IMR-90 (cell line): ENCODE measurements around the gene PCK2. TPM values are rescaled to one million over a fixed set of nuclear protein-coding genes. Genes with fewer than 3 reads are reported as not detected.

Experiments used
- microRNA-seq, 2 experiments: library from miRNA; stranded (forward) in 1 of 2; unstranded in 1 of 2; fragments of 10-50 nt in 1 of 2; fragments of <30 nt in 1 of 2; gene quantifications in 1 of 2; microRNA quantifications in 1 of 2; one replicate each; pipeline versions ENCODE3 to v1.1.0; 2013 to 2020; ENCODE audit not compliant: insufficient read depth in 1 of 2, insufficient read length in 1 of 2, unreplicated experiment in 1 of 2
- polyA plus RNA-seq, 3 experiments: library from polyadenylated mRNA; depleted of rRNA; stranded (reverse); fragments of >200 nt; gene quantifications; 2 replicates each; pipeline ENCODE4 v1.2.3, GENCODE V29; 2012; ENCODE audit warnings: low replicate concordance in 1 of 3
- total RNA-seq: library from RNA; depleted of rRNA; stranded (reverse); fragments of >200 nt; gene quantifications from 2 replicates; pipeline ENCODE4 v1.2.3, GENCODE V29; 2012; rRNA removed

Gene PCK2
- total and polyA plus RNA-seq, 2 of the 4 experiments (the other 2 are of a cell fraction), result 13.4 to 29.4 TPM

Small RNA genes within 50 kb of the gene (microRNA-seq; reads per million reads assigned to microRNA genes)
- gene MIR7703 (ENCODE audit: unreplicated experiment), result not detected

Other genes with a start within 250 kb of the PCK2 start
- gene DHRS4, start 140.5 kb upstream of the PCK2 start, total RNA-seq, result 43.2 and 48.9 TPM in 2 replicates
- gene DHRS4, start 140.5 kb upstream of the PCK2 start, polyA plus RNA-seq (2012; rRNA removed), result 48.6 and 51.8 TPM in 2 replicates
- gene DHRS4L2, start 105.4 kb upstream of the PCK2 start, total RNA-seq, result 11.1 and 12.5 TPM in 2 replicates
- gene DHRS4L2, start 105.4 kb upstream of the PCK2 start, polyA plus RNA-seq (2012; rRNA removed), result 17.3 and 19.6 TPM in 2 replicates
- gene CARMIL3, start 42.3 kb upstream of the PCK2 start, total RNA-seq, result under 0.01 TPM in 1 of 2 replicates, not detected in the other
- 0.03 TPM in 1 of 2 replicates, not detected in the other for gene CARMIL3, start 42.3 kb upstream of the PCK2 start, polyA plus RNA-seq (2012; rRNA removed)
- not detected in 2 replicates for gene CPNE6, start 22.7 kb upstream of the PCK2 start, total RNA-seq
- not detected in 2 replicates for gene CPNE6, start 22.7 kb upstream of the PCK2 start, polyA plus RNA-seq (2012; rRNA removed)
- gene DCAF11, start 20.5 kb downstream of the PCK2 start, total RNA-seq, result 46.7 and 52.0 TPM in 2 replicates
- gene DCAF11, start 20.5 kb downstream of the PCK2 start, polyA plus RNA-seq (2012; rRNA removed), result 19.0 and 21.0 TPM in 2 replicates
- gene NRL, start 20.6 kb downstream of the PCK2 start, total RNA-seq, result 0.18 and 0.28 TPM in 2 replicates
- 0.70 and 0.85 TPM in 2 replicates for gene NRL, start 20.6 kb downstream of the PCK2 start, polyA plus RNA-seq (2012; rRNA removed)
- gene FITM1, start 36.3 kb downstream of the PCK2 start, total RNA-seq, result not detected in 2 replicates
- gene FITM1, start 36.3 kb downstream of the PCK2 start, polyA plus RNA-seq (2012; rRNA removed), result not detected in 2 replicates
- gene PSME1, start 41.9 kb downstream of the PCK2 start, total RNA-seq, result 42.8 and 55.3 TPM in 2 replicates
- 97.9 and 106 TPM in 2 replicates for gene PSME1, start 41.9 kb downstream of the PCK2 start, polyA plus RNA-seq (2012; rRNA removed)
- gene EMC9, start 47.3 kb downstream of the PCK2 start, total RNA-seq, result 15.0 and 15.1 TPM in 2 replicates
- gene EMC9, start 47.3 kb downstream of the PCK2 start, polyA plus RNA-seq (2012; rRNA removed), result 19.2 and 21.6 TPM in 2 replicates
- gene PSME2, start 52.3 kb downstream of the PCK2 start, total RNA-seq, result 92.2 and 104 TPM in 2 replicates
- 141 and 171 TPM in 2 replicates for gene PSME2, start 52.3 kb downstream of the PCK2 start, polyA plus RNA-seq (2012; rRNA removed)
- gene RNF31, start 53.2 kb downstream of the PCK2 start, total RNA-seq, result 26.1 and 37.5 TPM in 2 replicates
- gene RNF31, start 53.2 kb downstream of the PCK2 start, polyA plus RNA-seq (2012; rRNA removed), result 28.9 and 31.6 TPM in 2 replicates
- gene IRF9, start 67.0 kb downstream of the PCK2 start, total RNA-seq, result 29.7 and 34.6 TPM in 2 replicates
- 23.2 and 25.6 TPM in 2 replicates for gene IRF9, start 67.0 kb downstream of the PCK2 start, polyA plus RNA-seq (2012; rRNA removed)
- gene REC8, start 77.8 kb downstream of the PCK2 start, total RNA-seq, result 0.36 and 0.56 TPM in 2 replicates
- 3.5 and 3.6 TPM in 2 replicates for gene REC8, start 77.8 kb downstream of the PCK2 start, polyA plus RNA-seq (2012; rRNA removed)
- gene IPO4, start 94.5 kb downstream of the PCK2 start, total RNA-seq, result 36.7 and 37.6 TPM in 2 replicates
- 39.4 and 39.9 TPM in 2 replicates for gene IPO4, start 94.5 kb downstream of the PCK2 start, polyA plus RNA-seq (2012; rRNA removed)
- gene TM9SF1, start 101.1 kb downstream of the PCK2 start, total RNA-seq, result 51.9 and 65.6 TPM in 2 replicates
- 40.4 and 40.9 TPM in 2 replicates for gene TM9SF1, start 101.1 kb downstream of the PCK2 start, polyA plus RNA-seq (2012; rRNA removed)
- gene TSSK4, start 111.4 kb downstream of the PCK2 start, total RNA-seq, result under 0.01 TPM in 1 of 2 replicates, not detected in the other
- 0.07 TPM in 1 of 2 replicates, not detected in the other for gene TSSK4, start 111.4 kb downstream of the PCK2 start, polyA plus RNA-seq (2012; rRNA removed)
- 22.0 and 31.7 TPM in 2 replicates for gene CHMP4A, start 119.2 kb downstream of the PCK2 start, total RNA-seq
- 63.8 and 66.4 TPM in 2 replicates for gene CHMP4A, start 119.2 kb downstream of the PCK2 start, polyA plus RNA-seq (2012; rRNA removed)
- gene MDP1, start 121.8 kb downstream of the PCK2 start, total RNA-seq, result 15.1 and 16.7 TPM in 2 replicates
- gene MDP1, start 121.8 kb downstream of the PCK2 start, polyA plus RNA-seq (2012; rRNA removed), result 16.7 and 17.8 TPM in 2 replicates
- 167 and 224 TPM in 2 replicates for gene NEDD8, start 138.1 kb downstream of the PCK2 start, total RNA-seq
- 375 and 393 TPM in 2 replicates for gene NEDD8, start 138.1 kb downstream of the PCK2 start, polyA plus RNA-seq (2012; rRNA removed)
- gene GMPR2, start 138.6 kb downstream of the PCK2 start, total RNA-seq, result 56.1 and 92.5 TPM in 2 replicates
- gene GMPR2, start 138.6 kb downstream of the PCK2 start, polyA plus RNA-seq (2012; rRNA removed), result 63.7 and 65.7 TPM in 2 replicates
- 21.1 and 26.9 TPM in 2 replicates for gene TINF2, start 148.3 kb downstream of the PCK2 start, total RNA-seq
- gene TINF2, start 148.3 kb downstream of the PCK2 start, polyA plus RNA-seq (2012; rRNA removed), result 30.0 and 33.0 TPM in 2 replicates
- gene TGM1, start 168.9 kb downstream of the PCK2 start, total RNA-seq, result 0.56 and 0.72 TPM in 2 replicates
- gene TGM1, start 168.9 kb downstream of the PCK2 start, polyA plus RNA-seq (2012; rRNA removed), result 2.7 and 3.3 TPM in 2 replicates
- gene RABGGTA, start 177.3 kb downstream of the PCK2 start, total RNA-seq, result 25.6 and 27.2 TPM in 2 replicates
- gene RABGGTA, start 177.3 kb downstream of the PCK2 start, polyA plus RNA-seq (2012; rRNA removed), result 55.6 and 64.0 TPM in 2 replicates
- gene DHRS1, start 205.5 kb downstream of the PCK2 start, total RNA-seq, result 13.1 and 15.8 TPM in 2 replicates
- 34.7 and 38.6 TPM in 2 replicates for gene DHRS1, start 205.5 kb downstream of the PCK2 start, polyA plus RNA-seq (2012; rRNA removed)
- gene NOP9, start 205.5 kb downstream of the PCK2 start, total RNA-seq, result 22.5 and 25.8 TPM in 2 replicates
- gene NOP9, start 205.5 kb downstream of the PCK2 start, polyA plus RNA-seq (2012; rRNA removed), result 11.7 and 11.8 TPM in 2 replicates
- under 0.01 TPM in 2 replicates for gene CIDEB, start 213.7 kb downstream of the PCK2 start, total RNA-seq
- gene CIDEB, start 213.7 kb downstream of the PCK2 start, polyA plus RNA-seq (2012; rRNA removed), result 0.19 TPM in 2 replicates
- 0.56 and 0.72 TPM in 2 replicates for gene LTB4R2, start 215.8 kb downstream of the PCK2 start, total RNA-seq
- 1.7 and 2.0 TPM in 2 replicates for gene LTB4R2, start 215.8 kb downstream of the PCK2 start, polyA plus RNA-seq (2012; rRNA removed)
- gene LTB4R, start 217.2 kb downstream of the PCK2 start, total RNA-seq, result 0.18 and 0.28 TPM in 2 replicates
- 2.3 TPM in 2 replicates for gene LTB4R, start 217.2 kb downstream of the PCK2 start, polyA plus RNA-seq (2012; rRNA removed)
- gene ADCY4, start 240.8 kb downstream of the PCK2 start, total RNA-seq, result not detected in 2 replicates
- gene ADCY4, start 240.8 kb downstream of the PCK2 start, polyA plus RNA-seq (2012; rRNA removed), result 0.04 TPM in 1 of 2 replicates, not detected in the other
- gene RIPK3, start 245.7 kb downstream of the PCK2 start, total RNA-seq, result not detected in 2 replicates
- gene RIPK3, start 245.7 kb downstream of the PCK2 start, polyA plus RNA-seq (2012; rRNA removed), result 0.09 TPM in 1 of 2 replicates, not detected in the other